NCI-H2227 (cell line): ENCODE results near the gene ATRN.

Experiments used
- DNase-seq: peaks from one replicate; lab custom pipeline; 2025; ENCODE audit not compliant: unreplicated experiment; lab: John Stamatoyannopoulos, UW

ATRN gene

GRCh38 chr20:3692706-3693294, 222.0 kb downstream of the ATRN start:
- no peak for DNase-seq

- DNase-seq: no peak
Observed at GRCh38 chr20:3693376-3693775, 222.6 kb downstream of the ATRN start.

GRCh38 chr20:3694864-3695263, 224.0 kb downstream of the ATRN start:
- no peak for DNase-seq

- no peak for DNase-seq
Observed at GRCh38 chr20:3696200-3696599, 225.4 kb downstream of the ATRN start.

GRCh38 chr20:3696745-3697587, 226.1 kb downstream of the ATRN start:
- DNase-seq: no peak

GRCh38 chr20:3697588-3698305, 226.9 kb downstream of the ATRN start:
- no peak for DNase-seq

GRCh38 chr20:3698591-3699001, 227.8 kb downstream of the ATRN start:
- no peak for DNase-seq

GRCh38 chr20:3699037-3699436, 228.2 kb downstream of the ATRN start:
- DNase-seq: no peak
